ENCODE measurements around the gene BANP.
"Not testable (repeated sequence)": the region's sequence is repeated elsewhere in the genome, so short reads cannot be mapped to it uniquely, and the experiment has no call there.

BANP gene

DNA sequence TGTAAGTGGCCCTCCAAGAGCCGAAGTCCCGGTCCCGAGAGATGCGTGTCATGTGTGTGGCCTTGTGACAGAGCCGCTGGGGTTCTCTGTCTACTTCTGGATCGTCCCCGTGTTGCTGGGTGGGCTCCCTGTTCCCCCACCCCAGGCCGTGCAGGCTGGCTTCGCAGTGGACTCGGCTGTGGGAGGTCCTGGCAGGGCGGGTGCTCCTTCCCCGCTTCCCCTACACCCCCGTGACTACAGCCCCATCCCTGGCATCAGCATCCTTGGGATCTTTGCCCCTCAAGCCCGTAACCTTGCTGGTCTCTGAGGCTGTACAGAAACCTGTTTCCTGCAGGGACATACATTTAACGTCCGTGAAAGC is 136.3 kb downstream of the BANP start:
- DNase-seq (ENCODE audit: low read depth in 2 of 2) = no peak

DNA sequence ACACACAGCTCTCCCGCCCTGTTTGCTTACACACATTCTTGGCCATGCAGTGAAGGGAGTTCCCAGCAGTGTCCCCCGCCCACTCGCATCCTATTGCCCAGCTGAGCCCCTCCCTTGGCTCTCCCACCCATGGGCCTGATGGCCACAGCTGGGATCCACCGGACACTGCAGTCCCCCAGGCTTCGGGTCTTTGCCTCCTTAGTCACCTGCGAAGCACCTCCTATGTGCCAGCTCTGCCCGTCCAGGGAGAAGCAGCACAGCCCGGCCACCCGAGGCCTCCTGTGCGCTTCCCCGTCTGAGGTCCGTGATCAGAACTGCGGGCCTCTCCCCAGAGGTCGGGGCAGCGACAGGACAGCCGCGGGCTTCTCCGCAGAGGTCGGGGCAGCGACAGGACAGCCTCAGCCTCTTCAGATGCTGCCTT is 136.9 kb downstream of the BANP start:
- DNase-seq (ENCODE audit: low read depth in 2 of 2) = no peak

DNA sequence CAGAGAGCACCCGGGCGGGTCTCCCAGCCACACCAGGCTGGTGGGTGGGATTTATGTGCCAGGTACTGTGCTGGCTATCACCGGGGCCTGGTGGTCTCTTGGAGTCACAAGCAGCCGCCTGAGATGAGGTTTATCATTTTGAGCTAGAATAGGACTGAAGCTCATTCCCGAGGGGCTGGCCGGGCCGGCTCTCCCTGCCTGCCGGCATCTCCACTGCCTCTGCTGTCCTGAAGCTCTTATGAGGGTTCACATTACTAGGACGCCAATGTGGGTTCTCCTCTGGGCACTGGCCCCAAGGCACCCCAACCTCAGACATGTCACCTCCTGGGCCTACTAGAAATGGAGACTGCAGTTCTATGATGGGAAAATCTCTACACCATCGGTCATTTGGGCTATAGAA is 137.4 kb downstream of the BANP start:
- DNase-seq (ENCODE audit: low read depth in 2 of 2) = not testable (repeated sequence)

DNA sequence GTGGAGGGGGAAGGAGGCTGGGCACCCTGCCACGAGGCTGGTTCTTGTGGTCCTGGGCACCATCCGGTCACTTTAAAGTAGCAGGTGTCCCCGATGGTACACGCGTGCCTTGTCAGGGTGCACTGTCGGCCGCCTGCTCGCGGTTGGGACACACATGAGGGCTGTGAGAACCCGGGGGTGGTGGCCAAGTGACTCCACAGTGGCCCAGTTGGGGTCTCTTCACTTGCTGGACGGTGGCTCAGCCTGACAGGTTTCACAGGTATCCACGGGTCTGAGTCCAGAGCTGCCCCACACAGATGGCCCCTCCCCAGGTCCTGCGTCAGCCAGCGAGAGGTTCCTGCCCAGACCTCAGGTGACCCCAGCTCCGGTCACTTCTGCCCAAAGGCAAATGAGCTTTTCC is 137.8 kb downstream of the BANP start:
- not testable (repeated sequence) for DNase-seq (ENCODE audit: low read depth in 2 of 2)

DNA sequence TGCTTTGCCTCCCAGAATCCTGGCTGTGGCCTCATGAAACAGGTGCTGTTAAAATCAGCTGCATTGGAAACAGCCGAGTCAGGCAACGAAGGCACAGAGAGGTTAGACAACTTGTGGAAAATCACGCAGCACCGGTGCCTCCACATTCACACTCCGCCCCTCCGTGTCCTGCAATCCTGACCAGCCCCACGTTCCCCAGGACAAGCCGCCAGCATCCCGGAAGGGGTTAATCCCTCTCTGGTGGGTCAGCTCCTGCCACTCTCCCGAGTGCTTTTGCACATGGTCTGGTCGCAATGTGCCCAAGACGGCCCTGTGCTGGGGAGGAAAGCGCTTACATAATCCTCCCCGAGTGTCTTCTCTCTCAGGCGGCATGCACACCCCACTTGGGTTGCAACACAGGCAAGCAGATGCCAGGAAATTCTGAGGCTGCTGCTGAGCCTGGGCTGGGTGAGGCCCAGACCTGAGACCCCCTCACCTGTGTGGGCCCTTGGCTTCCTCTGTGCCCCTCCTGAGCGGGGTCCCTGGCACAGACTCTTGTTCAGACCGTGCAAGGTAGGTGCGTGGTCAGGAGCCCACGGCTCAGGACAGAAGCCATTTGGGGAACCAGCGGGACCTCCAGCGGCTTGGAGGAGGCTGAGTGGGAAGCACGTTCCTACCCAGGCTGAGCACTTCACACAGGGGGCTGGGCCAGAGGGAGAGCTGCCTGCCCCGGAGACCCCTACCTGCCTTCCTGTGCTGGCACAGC is 138.6 kb downstream of the BANP start:
- DNase-seq (ENCODE audit: low read depth in 2 of 2) = not testable (repeated sequence)

DNA sequence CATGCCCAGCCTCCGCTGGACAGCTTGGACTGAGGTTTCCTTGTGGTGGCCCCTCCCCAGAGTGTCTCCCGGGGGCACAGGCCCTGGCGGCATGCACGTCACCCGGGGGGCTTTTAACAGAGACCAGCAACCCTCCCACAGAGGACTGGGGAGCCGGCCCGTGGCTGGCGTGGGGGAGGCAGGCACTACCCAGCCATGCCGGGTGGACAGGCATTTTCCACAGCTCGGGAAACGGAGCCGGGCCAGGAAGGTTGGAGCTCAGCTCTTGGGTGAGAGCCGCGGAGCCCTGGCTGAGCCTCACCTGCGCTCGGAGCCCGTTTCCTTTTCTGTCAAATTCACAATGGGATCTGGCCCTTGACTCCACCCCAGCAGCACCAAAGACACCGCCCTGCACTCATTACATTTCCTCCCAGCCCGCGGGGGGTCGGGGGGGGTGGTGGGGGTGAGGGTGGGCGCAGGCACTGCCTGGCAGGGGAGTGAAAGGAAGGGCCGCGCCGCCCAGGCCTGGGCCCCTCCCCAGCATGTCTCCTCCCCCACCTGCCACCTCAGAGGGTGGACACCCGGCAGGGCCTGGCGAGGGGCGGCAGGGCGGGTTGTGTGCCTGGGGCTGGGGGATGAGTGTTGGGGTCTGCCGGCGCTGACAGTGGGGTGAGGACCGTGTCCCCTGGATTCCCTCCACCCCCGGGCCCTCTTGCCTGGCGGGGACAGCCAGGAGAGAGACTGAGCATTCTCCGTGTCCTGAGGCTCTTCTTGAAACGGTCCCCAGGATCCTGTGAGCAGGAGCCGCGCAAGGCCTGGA is 139.3 kb downstream of the BANP start:
- not testable (repeated sequence) for DNase-seq (ENCODE audit: low read depth in 2 of 2)

DNA sequence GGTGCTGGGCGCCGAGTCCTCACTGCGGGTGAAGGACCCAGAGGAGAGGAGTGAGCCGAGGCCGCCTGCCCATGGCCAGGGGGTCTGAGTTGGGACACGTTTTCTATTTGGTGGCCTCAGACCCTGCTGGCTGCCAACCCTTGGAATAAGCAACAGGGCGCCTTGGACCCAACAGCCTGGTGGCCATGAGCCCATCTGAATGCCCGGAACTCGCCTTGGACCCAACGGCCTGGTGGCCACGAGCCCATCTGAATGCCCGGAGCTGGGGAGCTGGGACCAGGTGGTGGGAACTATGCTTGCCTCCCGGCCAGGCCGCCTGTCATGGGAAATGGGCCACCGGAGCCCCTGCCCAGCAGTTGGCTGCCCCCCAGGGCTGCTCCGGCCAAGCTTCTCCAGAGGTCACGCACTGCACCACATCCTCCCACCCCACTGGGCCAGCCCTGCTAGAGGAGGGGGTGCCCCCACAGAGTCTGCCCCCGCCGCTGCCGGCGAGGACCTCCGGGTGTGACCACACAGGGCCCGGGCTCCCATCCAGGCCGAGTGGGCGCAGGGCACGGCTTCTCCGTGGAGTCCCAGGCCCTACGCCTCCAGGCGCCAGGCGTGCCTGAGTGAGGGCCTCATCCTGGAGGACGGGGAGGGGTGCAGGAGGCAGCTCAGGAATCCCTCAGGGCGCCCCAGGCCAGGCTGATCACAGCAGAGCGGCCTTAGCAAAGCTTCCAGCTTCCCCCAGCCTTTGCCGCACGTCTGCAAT is 140.2 kb downstream of the BANP start:
- not testable (repeated sequence) for DNase-seq (ENCODE audit: low read depth in 2 of 2)

DNA sequence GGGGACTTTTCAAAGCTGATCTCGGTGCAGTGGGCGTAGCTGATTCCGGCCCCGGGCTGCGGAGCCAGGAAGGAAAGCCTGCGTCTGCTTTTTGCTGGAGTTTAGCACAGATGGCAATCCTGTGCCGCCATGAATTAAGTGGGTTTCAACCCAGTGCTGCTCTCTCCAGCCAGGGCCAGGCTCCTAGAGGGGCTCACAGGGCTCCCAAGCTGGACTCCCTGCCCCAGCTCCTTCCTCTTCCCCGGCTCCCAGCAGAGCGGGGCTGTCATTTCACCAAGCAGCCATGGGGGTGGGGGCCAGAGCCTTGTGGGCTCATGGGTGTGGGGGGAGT is 140.7 kb downstream of the BANP start:
- DNase-seq (ENCODE audit: low read depth in 2 of 2) = not testable (repeated sequence)

DNA sequence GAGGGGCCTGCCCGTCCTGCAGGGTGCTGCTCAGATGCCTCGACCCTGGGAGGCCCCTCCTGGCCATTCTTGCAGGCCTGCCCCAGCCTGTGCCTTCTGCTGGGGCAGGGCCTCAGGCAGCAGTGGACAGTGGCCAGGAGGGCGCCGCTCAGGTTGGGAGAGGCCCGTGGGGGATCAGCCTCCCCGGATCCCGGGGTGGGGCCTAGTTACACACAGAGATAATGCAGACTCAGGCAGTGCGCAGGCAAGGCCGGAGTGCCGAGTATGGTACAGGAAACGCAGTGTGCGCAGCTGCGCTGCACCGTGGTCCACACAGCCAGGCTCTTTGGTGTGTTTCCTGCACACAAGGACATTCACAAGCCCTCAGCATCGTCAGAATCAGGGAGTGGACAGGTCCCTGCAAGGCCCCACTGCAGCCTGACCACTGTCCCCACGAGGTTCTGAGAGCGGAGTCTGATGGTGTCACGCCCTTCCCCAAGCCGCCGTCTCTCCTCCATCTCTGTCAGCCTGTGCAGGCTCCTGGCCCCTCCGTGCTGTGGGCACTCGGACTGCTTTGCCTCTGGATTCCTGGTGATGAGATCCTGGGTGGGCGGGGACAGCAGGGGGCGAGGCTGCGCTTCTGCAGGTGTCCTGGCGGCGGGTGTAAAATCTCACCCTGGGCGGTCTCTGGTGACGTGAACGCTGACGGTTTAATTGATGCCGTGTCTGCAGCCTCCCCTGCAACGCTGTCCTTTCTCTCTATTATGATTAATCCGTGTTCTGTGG is 141.7 kb downstream of the BANP start:
- not testable (repeated sequence) for DNase-seq (ENCODE audit: low read depth in 2 of 2)

DNA sequence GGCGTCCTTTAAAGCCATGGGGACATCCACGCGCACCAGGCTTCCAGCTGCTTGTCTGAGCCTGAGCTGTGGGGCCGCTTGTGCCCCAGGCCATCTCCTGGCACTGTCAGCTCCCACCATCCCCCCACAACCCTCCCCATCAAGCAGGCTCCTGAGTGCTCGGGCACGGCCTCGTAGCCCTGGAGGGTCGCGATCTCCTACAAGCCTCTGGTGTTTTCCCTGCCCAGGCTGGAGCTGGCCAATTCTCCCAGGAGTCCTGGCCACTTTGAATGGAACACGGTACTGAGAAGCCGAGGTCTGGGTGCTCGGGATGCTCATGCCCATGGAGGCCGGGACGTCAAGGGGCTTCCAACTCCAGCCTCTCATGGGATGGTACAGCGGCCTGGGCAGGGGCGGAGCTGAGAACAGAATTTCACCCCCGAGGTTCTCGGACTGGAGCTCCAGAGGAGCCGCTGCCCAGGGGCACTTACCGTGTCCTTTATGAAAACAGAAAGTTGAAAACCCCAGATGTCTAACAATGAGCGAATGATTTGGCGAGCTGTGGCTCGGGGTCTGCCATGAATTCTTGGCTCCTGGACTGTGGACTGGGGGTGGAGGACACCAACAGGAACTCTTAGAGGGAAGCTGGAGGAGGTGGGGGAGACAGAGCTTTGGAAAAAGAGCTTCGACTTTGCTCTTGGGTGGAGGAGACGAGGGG is 142.5 kb downstream of the BANP start:
- DNase-seq (ENCODE audit: low read depth in 2 of 2) = not testable (repeated sequence)

DNA sequence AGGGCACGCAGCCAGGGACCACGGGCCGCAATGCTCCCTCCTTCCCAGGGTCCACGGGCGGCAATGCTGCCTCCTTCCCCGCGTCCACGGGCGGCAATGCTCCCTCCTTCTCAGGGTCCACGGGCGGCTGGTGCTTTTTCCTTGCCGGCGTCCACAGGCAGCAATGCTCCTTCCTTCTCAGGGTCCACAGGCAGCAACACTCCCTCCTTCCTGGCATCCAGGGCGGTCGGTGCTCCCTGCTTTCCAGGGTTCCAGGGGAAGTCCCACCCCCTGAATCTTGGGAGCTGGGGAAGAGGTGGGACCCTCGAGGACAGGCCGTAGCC is 143.0 kb downstream of the BANP start:
- not testable (repeated sequence) for DNase-seq (ENCODE audit: low read depth in 2 of 2)

DNA sequence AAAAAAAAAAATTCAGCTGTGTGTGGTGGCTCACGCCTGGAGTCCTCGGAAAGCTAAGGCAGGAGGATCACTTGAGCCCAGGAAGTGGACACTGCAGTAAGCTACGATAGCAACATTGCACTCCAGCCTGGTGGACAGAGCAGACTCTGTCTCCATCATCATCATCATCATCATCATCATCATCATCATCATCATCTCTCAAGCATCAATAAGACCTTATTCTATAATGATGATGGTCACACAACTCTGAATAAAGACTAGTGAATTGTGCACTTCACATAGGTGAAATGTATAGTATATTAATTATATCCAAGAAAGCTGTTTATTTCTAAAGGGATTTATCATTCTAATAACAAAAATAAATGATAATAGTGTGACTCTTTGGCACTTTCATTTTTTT is 143.7 kb downstream of the BANP start:
- DNase-seq (ENCODE audit: low read depth in 2 of 2) = not testable (repeated sequence)

DNA sequence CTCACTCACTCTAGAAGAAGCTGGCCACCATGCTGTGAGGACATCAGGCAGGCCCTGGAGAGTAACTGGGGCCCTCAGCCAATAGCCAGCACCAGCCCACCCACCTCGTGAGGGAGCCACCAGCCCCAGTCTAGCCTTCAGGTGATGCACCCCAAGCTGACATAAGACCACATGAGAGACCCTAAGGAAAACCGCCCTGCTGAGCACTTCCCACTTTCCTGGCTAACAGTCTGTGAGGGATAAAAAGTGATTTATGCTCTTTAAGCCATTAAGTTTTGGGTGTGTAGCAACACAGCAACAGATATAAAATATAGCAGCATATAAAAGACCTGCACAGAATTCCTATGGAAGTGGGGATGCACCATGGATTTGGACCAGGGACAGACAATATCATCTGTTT is 145.4 kb downstream of the BANP start:
- DNase-seq (ENCODE audit: low read depth in 2 of 2) = not testable (repeated sequence)

DNA sequence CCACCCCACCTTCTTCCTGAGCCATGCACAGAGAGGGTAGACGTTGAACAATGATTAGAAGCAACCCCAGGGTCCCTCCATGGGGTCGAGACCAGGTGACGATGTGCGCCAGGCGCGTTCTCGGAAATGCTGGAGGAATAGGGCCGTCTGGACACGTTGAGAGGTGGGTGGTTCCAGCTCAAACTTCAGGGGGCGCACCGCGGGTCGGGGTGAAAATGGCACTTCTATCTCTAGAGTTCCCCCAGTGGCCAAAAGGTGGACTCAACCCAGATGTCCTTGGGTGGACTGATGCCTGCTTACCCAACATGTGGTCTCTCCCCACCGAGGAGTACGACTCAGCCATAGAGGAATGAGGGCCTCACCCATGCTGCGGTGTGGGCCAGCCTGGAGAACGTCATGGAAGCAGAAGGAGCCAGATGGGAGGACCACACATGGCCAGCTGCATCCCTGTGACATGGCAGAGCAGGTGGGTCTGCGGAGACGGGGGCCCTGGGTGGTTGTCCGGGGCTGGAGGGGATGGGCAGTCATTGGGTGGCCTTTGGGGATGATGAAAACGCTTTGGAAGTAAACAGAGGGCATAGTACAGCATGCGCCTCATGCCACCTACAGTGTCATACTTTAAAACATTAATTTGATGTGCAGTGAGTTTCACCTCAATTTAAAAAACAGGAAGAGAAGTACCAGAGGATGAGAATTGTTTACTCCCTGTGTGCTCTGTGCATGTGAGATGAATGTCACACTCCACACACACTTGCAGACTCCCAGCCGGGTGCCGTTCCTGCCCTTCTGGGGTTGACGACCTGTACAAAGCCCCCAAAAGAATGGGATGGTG is 147.7 kb downstream of the BANP start:
- DNase-seq (ENCODE audit: low read depth in 2 of 2) = not testable (repeated sequence)

DNA sequence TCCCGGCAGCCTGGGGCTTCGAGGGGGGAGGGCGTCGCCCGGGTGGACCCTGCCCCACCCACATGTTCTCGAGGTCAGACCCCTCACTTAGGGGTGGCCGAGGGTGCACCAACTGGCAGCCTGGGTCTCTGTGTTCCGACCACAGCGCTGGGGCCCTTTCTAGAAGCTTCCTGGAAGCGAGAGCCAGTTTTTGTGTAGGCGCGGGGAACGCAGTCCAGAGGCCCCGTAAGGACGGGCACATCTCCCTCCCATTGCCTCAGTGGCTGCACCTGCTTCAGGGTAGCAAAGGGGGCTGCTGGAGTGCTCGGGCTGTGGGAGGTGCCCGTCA is 148.3 kb downstream of the BANP start:
- no peak for DNase-seq (ENCODE audit: low read depth in 2 of 2)

DNA sequence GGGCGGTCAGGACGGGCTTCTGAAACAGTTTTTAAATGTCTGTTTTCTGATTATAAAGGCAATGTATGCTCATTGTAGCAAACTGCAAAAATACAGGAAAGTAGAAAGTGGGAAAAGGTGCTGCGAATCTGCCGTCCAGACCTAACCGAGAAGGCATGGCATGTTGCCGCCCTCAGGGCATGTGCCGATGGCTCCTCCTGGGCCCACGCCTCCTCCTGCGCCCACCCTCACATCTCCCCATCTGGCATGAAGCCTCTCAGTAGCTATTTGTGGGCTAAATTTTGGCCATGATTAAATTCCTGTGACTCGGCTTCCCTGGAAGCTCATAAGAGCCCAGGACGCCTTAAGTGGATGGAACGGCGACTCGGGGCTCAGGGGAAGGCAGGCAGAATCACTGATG is 148.7 kb downstream of the BANP start:
- DNase-seq (ENCODE audit: low read depth in 2 of 2) = not testable (repeated sequence)

DNA sequence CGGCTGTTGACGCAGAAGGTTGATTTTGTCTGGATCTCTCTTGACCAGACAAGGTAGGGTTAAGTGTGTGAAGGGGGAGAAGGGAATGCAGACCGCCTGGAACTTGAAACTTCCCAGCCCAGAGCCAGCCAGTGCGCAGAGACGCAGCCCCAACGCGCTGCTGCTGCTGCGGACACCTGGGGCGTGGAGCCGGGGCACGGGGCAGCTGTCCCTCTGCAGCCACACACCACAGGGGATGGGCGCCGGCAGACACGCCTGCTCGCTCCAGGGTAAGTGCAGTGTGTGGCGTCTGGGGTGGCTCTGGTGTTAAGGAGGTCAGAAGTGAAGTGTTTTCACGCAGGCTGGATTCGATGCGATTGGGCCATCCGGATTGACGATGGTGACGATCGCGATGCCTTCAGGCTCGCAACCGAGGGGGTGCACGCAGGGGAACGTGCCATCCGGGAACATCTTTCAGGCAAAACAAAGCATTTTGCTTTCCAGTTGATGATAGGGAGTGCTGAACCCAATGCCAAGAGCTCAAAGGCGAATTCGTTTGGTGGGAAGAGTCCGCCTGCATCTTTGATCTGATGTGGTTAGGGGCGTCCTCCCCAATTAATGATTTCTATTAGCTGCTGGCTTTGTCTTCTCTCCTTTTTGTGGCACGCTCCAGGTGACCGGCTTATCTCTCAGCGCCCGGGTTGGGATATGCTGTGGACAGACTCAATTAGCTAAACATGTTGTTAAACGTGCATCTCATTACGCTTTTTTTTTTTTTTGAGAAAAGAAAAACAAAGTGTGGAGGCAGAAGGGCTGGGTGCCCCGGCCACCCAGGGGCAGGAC is 149.8 kb downstream of the BANP start:
- DNase-seq (ENCODE audit: low read depth in 2 of 2) = not testable (repeated sequence)

DNA sequence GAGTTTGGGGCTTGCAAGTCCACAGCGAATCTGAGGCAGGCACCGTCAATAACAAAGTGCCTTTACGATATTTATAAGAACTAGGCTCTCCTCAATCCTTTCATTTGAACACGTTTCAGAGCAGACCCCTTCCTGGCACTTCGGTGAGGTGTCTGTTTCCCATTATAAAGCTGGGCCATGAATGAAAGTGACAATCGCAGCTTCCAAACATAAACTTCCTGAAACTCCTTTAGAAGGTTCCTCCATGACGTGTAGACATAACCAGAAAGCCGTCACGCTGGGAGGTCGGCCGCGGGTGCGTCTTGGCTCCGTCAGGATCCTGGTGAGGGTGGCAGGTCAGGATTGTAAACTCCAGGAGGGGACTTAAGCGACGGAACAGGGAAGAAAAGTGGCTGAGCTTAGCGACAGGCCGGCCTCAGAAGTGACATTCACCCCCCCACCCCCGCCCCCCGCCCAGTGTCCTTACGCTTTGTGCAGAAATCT is 150.4 kb downstream of the BANP start:
- DNase-seq (ENCODE audit: low read depth in 2 of 2) = not testable (repeated sequence)

DNA sequence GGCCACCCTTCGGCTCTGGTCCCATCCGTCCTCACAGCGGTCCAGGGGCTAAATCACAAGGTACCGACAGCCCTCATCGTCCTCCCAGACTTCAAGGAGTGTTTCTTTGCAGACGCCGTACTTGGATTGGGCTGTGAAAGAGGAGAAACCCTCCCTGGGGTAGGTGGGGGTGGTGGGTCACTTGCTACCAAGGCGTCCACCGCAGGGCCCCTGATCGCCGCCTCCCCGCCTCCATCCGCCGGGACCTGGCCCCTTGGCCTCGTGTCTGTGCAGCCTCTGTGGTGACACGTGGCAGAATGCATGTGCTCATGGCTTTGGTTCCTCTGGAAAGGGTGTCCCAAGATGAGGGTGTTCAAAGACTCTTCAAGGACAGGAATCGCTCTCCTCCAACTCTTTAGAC is 151.4 kb downstream of the BANP start:
- no peak for DNase-seq (ENCODE audit: low read depth in 2 of 2)

DNA sequence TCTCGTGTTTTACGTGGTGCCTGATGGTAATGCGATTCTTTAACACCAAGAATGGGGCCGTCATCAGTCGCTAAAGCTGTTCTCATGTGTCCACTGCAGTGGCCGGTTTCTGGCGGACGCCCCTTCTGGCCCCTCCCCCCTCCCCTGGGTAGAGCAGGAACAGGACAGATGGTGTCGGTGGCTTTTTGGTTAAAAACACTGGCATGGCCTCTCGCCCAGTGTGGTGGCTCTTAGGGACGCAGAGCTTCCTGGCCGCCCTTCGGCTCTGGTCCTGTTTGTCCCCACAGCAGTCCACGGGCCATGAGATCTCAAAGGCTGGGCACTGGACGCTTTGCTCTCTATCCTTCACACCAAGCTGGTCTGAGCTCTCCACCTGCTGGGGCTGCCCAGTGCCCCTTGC is 151.8 kb downstream of the BANP start:
- DNase-seq (ENCODE audit: low read depth in 2 of 2) = no peak

Data from stimulated activated CD4-positive, alpha-beta T cell treated with anti-CD3 and anti-CD28 coated beads, Interleukin-12 subunit alpha, Interleukin-12 subunit beta, amount 100 ng/mL, for 24 hours (primary cell).